HUES48 (cell line): ENCODE measurements around the gene GAK.

ENCODE experiments used
- H3K27ac ChIP-seq: one replicate; pipeline ENCODE4 v1.7.0; 2013; ENCODE audit warnings: low read depth, low read length, inconsistent platforms
- H3K27me3 ChIP-seq: 2 replicates; pipeline ENCODE4 v1.6.1; 2013; ENCODE audit warnings: mild to moderate bottlenecking, low read length; ENCODE audit not compliant: control insufficient read depth, insufficient read depth
- H3K36me3 ChIP-seq: 2 replicates; pipeline ENCODE4 v1.6.1; 2013; ENCODE audit warnings: low read length; ENCODE audit not compliant: control insufficient read depth, insufficient read depth
- H3K4me1 ChIP-seq: 2 replicates; pipeline ENCODE4 v1.6.1; 2013; ENCODE audit warnings: mild to moderate bottlenecking, low read length; ENCODE audit not compliant: control insufficient read depth, insufficient read depth
- H3K4me3 ChIP-seq: 2 replicates; pipeline ENCODE4 v1.5.1; 2013; ENCODE audit warnings: mild to moderate bottlenecking, low read depth, low read length
- H3K9ac ChIP-seq: 2 replicates; pipeline ENCODE4 v1.6.1; 2013; ENCODE audit warnings: mild to moderate bottlenecking, low read depth, low read length, moderate library complexity
- H3K9me3 ChIP-seq: 2 replicates; pipeline ENCODE4 v1.6.1; 2013; ENCODE audit warnings: low read length; ENCODE audit not compliant: control insufficient read depth, insufficient read depth

GAK gene

GRCh38 chr4:909821-910220 is 22.3 kb downstream of the GAK start:
- Histone ChIP-seq H3K36me3 (peaks cover 17% of the 10 kb centered on the region), H3K4me3 (no peak overlapping the region), H3K4me1 (no peaks in the 10 kb centered on the region), H3K27me3 (no peaks in the 10 kb centered on the region), H3K9me3 (no peaks in the 10 kb centered on the region), H3K9ac (no peak overlapping the region), H3K27ac (no peak overlapping the region)

- peaks cover 17% of the 10 kb centered on the region for H3K36me3 ChIP-seq
These were observed 23.0 kb downstream of the GAK start for GRCh38 chr4:909131-909571.

GRCh38 chr4:907691-908425 is 24.3 kb downstream of the GAK start:
- peaks cover 15% of the 10 kb centered on the region for H3K36me3 ChIP-seq
- no peaks in the 10 kb centered on the region; the same call in 1 of the 2 replicates for H3K4me1 ChIP-seq
- H3K27me3 ChIP-seq = no peaks in the 10 kb centered on the region
- no peak overlapping the region for H3K4me3 ChIP-seq
- H3K9ac ChIP-seq = no peak overlapping the region
- H3K27ac ChIP-seq = no peak overlapping the region
- H3K9me3 ChIP-seq = no peaks in the 10 kb centered on the region

More at GRCh38 chr4:909131-909571, 23.0 kb downstream of the GAK start:
- Histone ChIP-seq H3K27ac (no peak overlapping the region), H3K9ac (no peak overlapping the region), H3K4me1 (no peaks in the 10 kb centered on the region), H3K27me3 (no peaks in the 10 kb centered on the region), H3K9me3 (no peaks in the 10 kb centered on the region), H3K4me3 (no peak overlapping the region)

DNA sequence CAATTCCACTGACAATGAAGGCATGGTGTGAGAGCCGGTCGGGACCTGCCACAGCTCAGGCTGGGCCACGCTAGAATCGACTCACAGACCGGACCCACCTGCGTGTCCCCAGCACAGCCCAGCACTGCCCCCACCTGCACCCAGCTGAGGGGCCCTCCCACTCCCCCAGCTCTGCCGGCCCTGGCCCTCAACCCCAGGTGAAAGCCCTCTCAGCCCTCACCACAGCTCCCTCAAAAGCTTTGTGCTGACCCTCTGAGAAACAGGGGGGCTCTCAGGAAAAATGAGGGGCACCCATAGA is 25.1 kb downstream of the GAK start:
- Histone ChIP-seq H3K27ac (no peak overlapping the region), H3K9me3 (no peaks in the 10 kb centered on the region), H3K36me3 (peaks cover 12% of the 10 kb centered on the region), H3K4me1 (no peaks in the 10 kb centered on the region; the same call in 1 of the 2 replicates), H3K4me3 (no peak overlapping the region), H3K27me3 (no peaks in the 10 kb centered on the region), H3K9ac (no peak overlapping the region)

- peaks cover 8% of the 10 kb centered on the region for H3K36me3 ChIP-seq
These were observed 25.6 kb downstream of the GAK start for GRCh38 chr4:906339-907102.

GRCh38 chr4:905485-906338 is 26.4 kb downstream of the GAK start:
- H3K36me3 ChIP-seq = peaks cover 3% of the 10 kb centered on the region; the same call in 1 of the 2 replicates
- no peaks in the 10 kb centered on the region for H3K9me3 ChIP-seq
- no peak overlapping the region for H3K27ac ChIP-seq
- H3K4me3 ChIP-seq = no peak overlapping the region
- H3K4me1 ChIP-seq = no peaks in the 10 kb centered on the region; the same call in 1 of the 2 replicates
- H3K9ac ChIP-seq = no peak overlapping the region
- no peaks in the 10 kb centered on the region for H3K27me3 ChIP-seq

More at GRCh38 chr4:906339-907102, 25.6 kb downstream of the GAK start:
- Histone ChIP-seq H3K27me3 (no peaks in the 10 kb centered on the region), H3K4me1 (no peaks in the 10 kb centered on the region; the same call in 1 of the 2 replicates), H3K4me3 (no peak overlapping the region), H3K9me3 (no peaks in the 10 kb centered on the region), H3K27ac (no peak overlapping the region), H3K9ac (no peak overlapping the region)

- H3K4me3 ChIP-seq = no peak overlapping the region
- no peaks in the 10 kb centered on the region for H3K9me3 ChIP-seq
- H3K27me3 ChIP-seq = no peaks in the 10 kb centered on the region
- no peaks in the 10 kb centered on the region; the same call in 1 of the 2 replicates for H3K4me1 ChIP-seq
- peaks cover 5% of the 10 kb centered on the region; the same call in 1 of the 2 replicates for H3K36me3 ChIP-seq
- no peak overlapping the region for H3K9ac ChIP-seq
- H3K27ac ChIP-seq = no peak overlapping the region
These were observed 28.8 kb downstream of the GAK start for GRCh38 chr4:903066-904046.

- Histone ChIP-seq H3K9me3 (no peaks in the 10 kb centered on the region), H3K4me3 (no peak overlapping the region), H3K27me3 (no peaks in the 10 kb centered on the region), H3K36me3 (peaks cover 21% of the 10 kb centered on the region), H3K4me1 (no peaks in the 10 kb centered on the region; the same call in 1 of the 2 replicates), H3K9ac (no peak overlapping the region), H3K27ac (no peak overlapping the region)
These were observed 30.8 kb downstream of the GAK start for GRCh38 chr4:901192-901910.

DNA sequence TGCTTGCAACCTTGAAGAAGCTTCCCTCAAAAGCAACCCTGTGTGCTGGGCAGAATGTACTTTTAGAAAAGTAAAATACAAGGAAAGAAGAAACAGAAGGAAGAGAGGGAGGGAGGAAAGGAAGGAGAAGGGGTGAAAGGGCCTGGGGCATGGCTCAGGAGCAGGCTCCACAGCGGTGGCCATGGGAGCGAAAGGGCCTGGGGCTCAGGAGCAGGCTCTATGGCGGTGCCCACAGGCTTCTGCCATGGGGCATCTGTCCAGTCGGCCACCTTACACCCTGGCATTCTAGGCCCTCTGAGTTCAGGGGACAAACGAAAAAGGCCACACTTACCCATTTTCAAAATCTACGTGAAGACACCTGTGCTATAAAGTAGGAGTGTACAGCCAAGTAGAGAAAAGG is 31.4 kb downstream of the GAK start:
- Histone ChIP-seq H3K4me1 (no peaks in the 10 kb centered on the region; the same call in 1 of the 2 replicates), H3K9ac (no peak overlapping the region), H3K4me3 (no peak overlapping the region), H3K9me3 (no peaks in the 10 kb centered on the region), H3K27me3 (no peaks in the 10 kb centered on the region), H3K36me3 (peaks cover 22% of the 10 kb centered on the region), H3K27ac (no peak overlapping the region)
